ENCODE results near the gene MEI1. TPM values are rescaled to one million over a fixed set of nuclear protein-coding genes. Genes with fewer than 3 reads are reported as not detected.

Gene MEI1
- total and polyA plus RNA-seq, 4 donors, result 0.33 to 1.3 (median 0.72) TPM

DNA sequence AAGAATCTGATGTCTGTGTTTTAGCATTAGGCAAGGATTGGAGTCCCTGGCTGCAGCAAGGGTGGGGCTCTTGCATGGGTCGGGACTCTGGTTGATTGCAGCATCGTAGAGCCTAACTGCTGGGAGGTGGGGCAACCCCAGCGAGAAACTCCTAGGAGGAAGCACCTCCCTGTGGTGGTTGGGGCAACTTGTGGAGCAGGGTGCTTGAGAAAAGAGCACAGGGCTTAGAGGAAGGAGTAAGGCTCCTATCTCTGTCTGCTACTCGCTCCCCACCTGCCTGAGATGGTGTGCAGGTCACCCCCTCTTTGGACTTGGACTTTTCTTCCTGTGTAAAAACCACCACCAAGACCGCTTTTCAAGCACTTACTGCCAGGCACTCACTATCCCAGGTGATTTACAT lies 149.2 kb downstream of the MEI1 start:
- Histone ChIP-seq H3K27me3 (ENCODE audit: control insufficient read depth in 4 of 4, insufficient read depth in 4 of 4, low read length in 3 of 4) (no peaks in the 10 kb centered on the region), H3K9ac (ENCODE audit: low read depth in 1 of 2, low read length in 2 of 2) (no peak overlapping the region), H3K27ac (ENCODE audit: low read depth in 1 of 2, low read length in 2 of 2) (no peak overlapping the region), H3K36me3 (ENCODE audit: control insufficient read depth in 4 of 4, insufficient read depth in 3 of 4, low read depth in 1 of 4, low read length in 3 of 4) (peaks cover 0 to 3% (median 0%) of the 10 kb centered on the region in 4 donors), H3K9me3 (ENCODE audit: control insufficient read depth in 4 of 4, low read length in 3 of 4) (no peaks in the 10 kb centered on the region), H3K4me3 (ENCODE audit: low read depth in 1 of 3, low read length in 3 of 3) (no peak overlapping the region), H3K4me1 (ENCODE audit: control insufficient read depth in 4 of 4, insufficient read depth in 4 of 4, low read length in 3 of 4) (peaks cover 9 to 38% (median 28%) of the 10 kb centered on the region in 4 donors)
- WGBS, result 62% methylated on average over 5 of the region's 5 CpGs
- no peak for TF ChIP-seq EGR1 (IDR thresholded peaks at IDR 0.05; ENCODE audit: low read depth in 2 of 2)
- no peak for TF ChIP-seq TAF1 (conservative IDR thresholded peaks at IDR 0.05)
- no peak for TF ChIP-seq FOXA2 (IDR thresholded peaks at IDR 0.05)
- TF ChIP-seq HNF4G (IDR thresholded peaks at IDR 0.05), result no peak
- no peak for TF ChIP-seq RAD21 (IDR thresholded peaks at IDR 0.05)
- TF ChIP-seq FOXA1 (IDR thresholded peaks at IDR 0.05), result no peak
- TF ChIP-seq, protein P1, sequence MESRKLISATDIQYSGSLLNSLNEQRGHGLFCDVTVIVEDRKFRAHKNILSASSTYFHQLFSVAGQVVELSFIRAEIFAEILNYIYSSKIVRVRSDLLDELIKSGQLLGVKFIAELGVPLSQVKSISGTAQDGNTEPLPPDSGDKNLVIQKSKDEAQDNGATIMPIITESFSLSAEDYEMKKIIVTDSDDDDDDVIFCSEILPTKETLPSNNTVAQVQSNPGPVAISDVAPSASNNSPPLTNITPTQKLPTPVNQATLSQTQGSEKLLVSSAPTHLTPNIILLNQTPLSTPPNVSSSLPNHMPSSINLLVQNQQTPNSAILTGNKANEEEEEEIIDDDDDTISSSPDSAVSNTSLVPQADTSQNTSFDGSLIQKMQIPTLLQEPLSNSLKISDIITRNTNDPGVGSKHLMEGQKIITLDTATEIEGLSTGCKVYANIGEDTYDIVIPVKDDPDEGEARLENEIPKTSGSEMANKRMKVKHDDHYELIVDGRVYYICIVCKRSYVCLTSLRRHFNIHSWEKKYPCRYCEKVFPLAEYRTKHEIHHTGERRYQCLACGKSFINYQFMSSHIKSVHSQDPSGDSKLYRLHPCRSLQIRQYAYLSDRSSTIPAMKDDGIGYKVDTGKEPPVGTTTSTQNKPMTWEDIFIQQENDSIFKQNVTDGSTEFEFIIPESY (IDR thresholded peaks at IDR 0.05), result no peak
- no peak for TF ChIP-seq HNF4A (conservative IDR thresholded peaks at IDR 0.05)
- TF ChIP-seq, protein P2, sequence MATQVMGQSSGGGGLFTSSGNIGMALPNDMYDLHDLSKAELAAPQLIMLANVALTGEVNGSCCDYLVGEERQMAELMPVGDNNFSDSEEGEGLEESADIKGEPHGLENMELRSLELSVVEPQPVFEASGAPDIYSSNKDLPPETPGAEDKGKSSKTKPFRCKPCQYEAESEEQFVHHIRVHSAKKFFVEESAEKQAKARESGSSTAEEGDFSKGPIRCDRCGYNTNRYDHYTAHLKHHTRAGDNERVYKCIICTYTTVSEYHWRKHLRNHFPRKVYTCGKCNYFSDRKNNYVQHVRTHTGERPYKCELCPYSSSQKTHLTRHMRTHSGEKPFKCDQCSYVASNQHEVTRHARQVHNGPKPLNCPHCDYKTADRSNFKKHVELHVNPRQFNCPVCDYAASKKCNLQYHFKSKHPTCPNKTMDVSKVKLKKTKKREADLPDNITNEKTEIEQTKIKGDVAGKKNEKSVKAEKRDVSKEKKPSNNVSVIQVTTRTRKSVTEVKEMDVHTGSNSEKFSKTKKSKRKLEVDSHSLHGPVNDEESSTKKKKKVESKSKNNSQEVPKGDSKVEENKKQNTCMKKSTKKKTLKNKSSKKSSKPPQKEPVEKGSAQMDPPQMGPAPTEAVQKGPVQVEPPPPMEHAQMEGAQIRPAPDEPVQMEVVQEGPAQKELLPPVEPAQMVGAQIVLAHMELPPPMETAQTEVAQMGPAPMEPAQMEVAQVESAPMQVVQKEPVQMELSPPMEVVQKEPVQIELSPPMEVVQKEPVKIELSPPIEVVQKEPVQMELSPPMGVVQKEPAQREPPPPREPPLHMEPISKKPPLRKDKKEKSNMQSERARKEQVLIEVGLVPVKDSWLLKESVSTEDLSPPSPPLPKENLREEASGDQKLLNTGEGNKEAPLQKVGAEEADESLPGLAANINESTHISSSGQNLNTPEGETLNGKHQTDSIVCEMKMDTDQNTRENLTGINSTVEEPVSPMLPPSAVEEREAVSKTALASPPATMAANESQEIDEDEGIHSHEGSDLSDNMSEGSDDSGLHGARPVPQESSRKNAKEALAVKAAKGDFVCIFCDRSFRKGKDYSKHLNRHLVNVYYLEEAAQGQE (IDR thresholded peaks at IDR 0.05), result no peak
- TF ChIP-seq JUND (IDR thresholded peaks at IDR 0.05), result no peak
- TF ChIP-seq, protein P3, sequence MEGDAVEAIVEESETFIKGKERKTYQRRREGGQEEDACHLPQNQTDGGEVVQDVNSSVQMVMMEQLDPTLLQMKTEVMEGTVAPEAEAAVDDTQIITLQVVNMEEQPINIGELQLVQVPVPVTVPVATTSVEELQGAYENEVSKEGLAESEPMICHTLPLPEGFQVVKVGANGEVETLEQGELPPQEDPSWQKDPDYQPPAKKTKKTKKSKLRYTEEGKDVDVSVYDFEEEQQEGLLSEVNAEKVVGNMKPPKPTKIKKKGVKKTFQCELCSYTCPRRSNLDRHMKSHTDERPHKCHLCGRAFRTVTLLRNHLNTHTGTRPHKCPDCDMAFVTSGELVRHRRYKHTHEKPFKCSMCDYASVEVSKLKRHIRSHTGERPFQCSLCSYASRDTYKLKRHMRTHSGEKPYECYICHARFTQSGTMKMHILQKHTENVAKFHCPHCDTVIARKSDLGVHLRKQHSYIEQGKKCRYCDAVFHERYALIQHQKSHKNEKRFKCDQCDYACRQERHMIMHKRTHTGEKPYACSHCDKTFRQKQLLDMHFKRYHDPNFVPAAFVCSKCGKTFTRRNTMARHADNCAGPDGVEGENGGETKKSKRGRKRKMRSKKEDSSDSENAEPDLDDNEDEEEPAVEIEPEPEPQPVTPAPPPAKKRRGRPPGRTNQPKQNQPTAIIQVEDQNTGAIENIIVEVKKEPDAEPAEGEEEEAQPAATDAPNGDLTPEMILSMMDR (IDR thresholded peaks at IDR 0.05; ENCODE audit: low read depth, low read length, missing input control), result no peak
- TF ChIP-seq GABPA (IDR thresholded peaks at IDR 0.05 in 1 of 2, conservative IDR thresholded peaks at IDR 0.05 in 1 of 2), result no peak
- TF ChIP-seq YY1 (IDR thresholded peaks at IDR 0.05), result no peak
- TF ChIP-seq, protein P4, sequence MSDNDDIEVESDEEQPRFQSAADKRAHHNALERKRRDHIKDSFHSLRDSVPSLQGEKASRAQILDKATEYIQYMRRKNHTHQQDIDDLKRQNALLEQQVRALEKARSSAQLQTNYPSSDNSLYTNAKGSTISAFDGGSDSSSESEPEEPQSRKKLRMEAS (IDR thresholded peaks at IDR 0.05), result no peak
- TF ChIP-seq RXRA (IDR thresholded peaks at IDR 0.05), result no peak
- no peak for DNase-seq (ENCODE audit: low spot score)

Small RNA genes lying within 50 kb of the gene (small RNA-seq; reads per million reads assigned to genes)
- gene HMGN2P10 (not detected), gene RF00019 (not detected), gene RNU6-476P (not detected), gene RNU6ATAC22P (not detected)

Other genes starting within 250 kb of the MEI1 start
- 10 to 100 TPM; 27.3 to 31.7 TPM for gene PHF5A, start 230.8 kb upstream of the MEI1 start, total RNA-seq
- 10 to 100 TPM; 15.8 to 19.1 TPM for gene PHF5A, start 230.8 kb upstream of the MEI1 start, polyA plus RNA-seq
- gene ACO2, start 230.4 kb upstream of the MEI1 start, total RNA-seq, result 10 to 100 TPM; 62.8 to 75.1 TPM
- gene ACO2, start 230.4 kb upstream of the MEI1 start, polyA plus RNA-seq, result 10 to 100 TPM; 45.3 to 76.1 TPM
- 10 to 100 TPM; 11.7 to 21.9 TPM for gene POLR3H, start 155.0 kb upstream of the MEI1 start, total RNA-seq
- 10 to 100 TPM; 32.2 to 37.7 TPM for gene POLR3H, start 155.0 kb upstream of the MEI1 start, polyA plus RNA-seq
- under 1 TPM; 0.17 to 0.33 TPM for gene CSDC2, start 138.5 kb upstream of the MEI1 start, total RNA-seq
- 10 to 100 TPM in 1 of 2 donors, under 1 TPM in 1; 0.42 to 12.2 TPM for gene CSDC2, start 138.5 kb upstream of the MEI1 start, polyA plus RNA-seq
- gene PMM1, start 109.7 kb upstream of the MEI1 start, total RNA-seq, result 10 to 100 TPM; 24.9 to 30.1 TPM
- 10 to 100 TPM; 35.1 to 50.2 TPM for gene PMM1, start 109.7 kb upstream of the MEI1 start, polyA plus RNA-seq
- gene DESI1, start 78.5 kb upstream of the MEI1 start, total RNA-seq, result 10 to 100 TPM; 16.4 to 46.9 TPM
- 100 to 1,000 TPM in 1 of 2 donors, 10 to 100 TPM in 1; 34.3 to 102 TPM for gene DESI1, start 78.5 kb upstream of the MEI1 start, polyA plus RNA-seq
- 100 to 1,000 TPM; 104 to 148 TPM for gene XRCC6, start 78.2 kb upstream of the MEI1 start, total RNA-seq
- 10 to 100 TPM; 81.8 to 87.9 TPM for gene XRCC6, start 78.2 kb upstream of the MEI1 start, polyA plus RNA-seq
- gene SNU13, start 10.6 kb upstream of the MEI1 start, total RNA-seq, result 10 to 100 TPM; 22.3 to 35.3 TPM
- gene SNU13, start 10.6 kb upstream of the MEI1 start, polyA plus RNA-seq, result 100 to 1,000 TPM in 1 of 2 donors, 10 to 100 TPM in 1; 52.6 to 104 TPM
- 10 to 100 TPM; 10.7 to 13.2 TPM for gene CCDC134, start 101.2 kb downstream of the MEI1 start, total RNA-seq
- gene CCDC134, start 101.2 kb downstream of the MEI1 start, polyA plus RNA-seq, result 1 to 10 TPM; 2.0 TPM
- gene SREBF2, start 133.6 kb downstream of the MEI1 start, total RNA-seq, result 10 to 100 TPM; 60.0 to 69.6 TPM
- 10 to 100 TPM; 18.3 to 54.5 TPM for gene SREBF2, start 133.6 kb downstream of the MEI1 start, polyA plus RNA-seq
- not detected for gene SHISA8, start 215.6 kb downstream of the MEI1 start, total RNA-seq
- gene SHISA8, start 215.6 kb downstream of the MEI1 start, polyA plus RNA-seq, result not detected
- under 1 TPM; under 0.01 to 0.37 TPM for gene TNFRSF13C, start 227.3 kb downstream of the MEI1 start, total RNA-seq
- gene TNFRSF13C, start 227.3 kb downstream of the MEI1 start, polyA plus RNA-seq, result under 1 TPM; 0.02 to 0.26 TPM
- gene CENPM, start 247.6 kb downstream of the MEI1 start, total RNA-seq, result 10 to 100 TPM in 1 of 2 donors, under 1 TPM in 1; 0.17 to 26.3 TPM
- 1 to 10 TPM; 1.7 to 2.9 TPM for gene CENPM, start 247.6 kb downstream of the MEI1 start, polyA plus RNA-seq

Measured in liver (tissue), 10 donors.